ENCODE data around the gene MEX3C.
A peak's percentile ranks its signal among the peaks of the same experiment; 100 is the strongest.

Gene MEX3C

DNA sequence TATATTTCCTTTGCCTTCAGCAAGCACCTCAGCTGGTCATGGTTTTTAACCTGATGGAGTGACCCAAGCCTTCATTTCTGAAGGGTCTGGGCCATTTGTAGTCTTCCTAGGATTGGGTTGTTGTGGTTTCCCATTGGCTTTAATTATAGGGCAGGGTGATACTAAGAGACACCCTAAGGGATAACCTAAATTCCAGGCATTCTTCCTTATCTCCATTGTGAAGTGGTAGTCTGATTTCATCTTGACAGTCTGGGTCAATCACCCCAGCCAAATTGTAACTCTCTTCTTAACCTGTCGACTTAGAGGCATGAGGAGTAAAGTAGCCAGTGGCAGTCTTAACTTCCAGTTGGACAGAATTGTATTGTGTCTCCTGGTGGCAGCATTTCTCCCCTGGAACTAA is 30.2 kb upstream of the MEX3C start:
- no peak overlapping the region for H3K4me3 ChIP-seq (replicated peaks; ENCODE audit: low read depth, low read length)
- DNase-seq (ENCODE audit: extremely low read depth, low read depth) = no peak
- no peak for TF ChIP-seq CTCF (IDR thresholded peaks at IDR 0.05; ENCODE audit: low read depth, low read length, missing control alignments)

GRCh38 chr18:51226587-51227350 is 29.3 kb upstream of the MEX3C start:
- no peak for TF ChIP-seq CTCF (IDR thresholded peaks at IDR 0.05; ENCODE audit: low read depth, low read length, missing control alignments)
- H3K4me3 ChIP-seq (replicated peaks; ENCODE audit: low read depth, low read length) = no peak overlapping the region
- no peak for DNase-seq (ENCODE audit: extremely low read depth, low read depth)

GRCh38 chr18:51226068-51226467 is 28.6 kb upstream of the MEX3C start:
- no peak overlapping the region for H3K4me3 ChIP-seq (replicated peaks; ENCODE audit: low read depth, low read length)
- TF ChIP-seq CTCF (IDR thresholded peaks at IDR 0.05; ENCODE audit: low read depth, low read length, missing control alignments) = no peak
- DNase-seq (ENCODE audit: extremely low read depth, low read depth) = no peak

DNA sequence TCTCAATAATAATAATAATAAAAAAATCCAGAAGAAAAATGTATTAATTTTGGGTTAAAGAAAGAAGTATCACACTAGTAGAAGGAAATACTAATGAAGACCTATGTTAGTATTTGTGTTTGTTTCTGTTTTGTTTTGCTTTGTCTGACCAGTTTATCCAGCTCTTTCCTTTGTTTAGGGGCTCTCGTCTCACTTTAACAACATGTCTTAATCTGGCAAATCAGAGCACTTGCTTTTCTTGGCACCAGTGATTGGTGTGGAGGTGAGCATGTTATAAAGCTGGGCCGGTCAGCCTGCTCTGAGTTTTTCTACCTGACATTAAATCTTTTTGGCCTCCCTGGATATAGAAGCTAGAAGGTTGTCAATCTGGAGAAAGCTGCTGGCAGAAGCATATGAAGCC is 15.1 kb upstream of the MEX3C start:
- no peak overlapping the region for H3K4me3 ChIP-seq (replicated peaks; ENCODE audit: low read depth, low read length)
- no peak for TF ChIP-seq CTCF (IDR thresholded peaks at IDR 0.05; ENCODE audit: low read depth, low read length, missing control alignments)
- DNase-seq (ENCODE audit: extremely low read depth, low read depth) = no peak

GRCh38 chr18:51211552-51211951 is 14.1 kb upstream of the MEX3C start:
- TF ChIP-seq CTCF (IDR thresholded peaks at IDR 0.05; ENCODE audit: low read depth, low read length, missing control alignments) = no peak
- DNase-seq (ENCODE audit: extremely low read depth, low read depth) = no peak
- no peak overlapping the region for H3K4me3 ChIP-seq (replicated peaks; ENCODE audit: low read depth, low read length)

DNA sequence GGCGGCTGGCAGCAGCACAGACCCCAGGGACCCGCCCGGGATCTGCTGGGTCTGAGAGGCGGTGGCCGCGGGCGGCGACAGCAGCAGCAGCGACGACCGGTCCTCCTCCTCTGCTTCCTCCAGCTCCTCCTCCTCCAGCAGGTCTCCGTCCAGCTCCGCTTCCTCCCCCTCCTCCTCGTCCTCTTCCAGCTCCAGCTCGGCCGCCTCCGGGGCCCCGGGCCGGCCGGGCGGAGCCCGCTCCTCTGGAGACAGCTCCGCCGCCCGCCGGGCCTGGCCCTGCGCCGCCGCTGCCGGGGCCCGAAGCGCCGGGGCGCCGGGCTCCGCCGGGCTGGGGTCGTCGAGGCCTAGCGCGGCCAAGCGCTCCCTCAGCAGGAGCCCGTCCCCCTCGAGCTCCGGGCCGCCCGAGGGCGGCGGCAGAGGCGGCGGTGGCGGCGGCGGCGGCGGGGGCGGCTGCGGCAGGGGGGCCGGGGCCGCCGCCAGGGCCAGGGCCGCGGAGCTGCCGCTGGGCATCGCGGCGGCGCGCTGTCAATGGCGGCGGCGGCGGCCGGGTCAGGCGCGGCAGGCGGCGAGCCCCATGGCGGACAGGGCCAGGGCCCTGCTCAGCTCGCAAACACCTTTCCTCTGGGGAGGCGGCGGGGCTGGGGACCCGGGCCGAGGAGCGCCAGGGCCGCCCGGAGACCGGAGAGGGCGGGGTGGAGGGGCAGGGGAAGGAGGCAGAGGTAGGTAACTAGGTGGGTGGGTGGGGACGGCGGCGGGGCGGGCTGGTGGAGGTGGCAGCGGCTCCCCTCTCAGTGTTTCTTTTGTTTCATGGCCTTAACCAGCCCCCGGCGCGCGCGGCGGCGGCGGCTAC is 445 bp downstream of the MEX3C start:
- DNase-seq (ENCODE audit: extremely low read depth, low read depth) = no peak
- peak overlapping the region; percentile 89 for H3K4me3 ChIP-seq (replicated peaks; ENCODE audit: low read depth, low read length)
- no peak for TF ChIP-seq CTCF (IDR thresholded peaks at IDR 0.05; ENCODE audit: low read depth, low read length, missing control alignments)
